ENCODE measurements around the gene TMEM131.
A peak's percentile ranks its signal among the peaks of the same experiment; 100 is the strongest.
"Not testable (repeated sequence)": the region's sequence is repeated elsewhere in the genome, so short reads cannot be mapped to it uniquely, and the experiment has no call there.

TMEM131 gene

DNA sequence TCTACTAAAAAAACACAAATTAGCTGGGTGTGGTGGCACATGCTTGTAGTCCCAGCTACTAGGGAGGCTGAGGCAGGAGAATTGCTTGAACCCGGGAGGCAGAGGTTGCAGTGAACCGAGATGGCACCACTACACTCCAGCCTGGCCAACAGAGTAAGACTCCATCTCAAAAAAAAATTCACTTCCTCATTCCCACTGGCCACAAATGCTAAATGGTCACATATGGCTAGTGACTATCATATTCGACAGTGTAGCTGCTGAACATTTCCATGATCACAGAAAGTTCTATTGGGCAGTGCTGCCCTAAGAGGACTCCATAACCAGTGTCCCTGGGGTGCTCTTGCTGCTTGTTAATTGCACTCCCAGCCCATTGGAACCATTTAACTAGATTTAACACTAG is 26.3 kb upstream of the TMEM131 start:
- DNase-seq (ENCODE audit: low spot score): not testable (repeated sequence)

- no peak for DNase-seq (ENCODE audit: low spot score)
These were observed 25.4 kb upstream of the TMEM131 start for GRCh38 chr2:98020992-98021713.

GRCh38 chr2:98020516-98020915 is 24.8 kb upstream of the TMEM131 start:
- DNase-seq (ENCODE audit: low spot score): no peak

DNA sequence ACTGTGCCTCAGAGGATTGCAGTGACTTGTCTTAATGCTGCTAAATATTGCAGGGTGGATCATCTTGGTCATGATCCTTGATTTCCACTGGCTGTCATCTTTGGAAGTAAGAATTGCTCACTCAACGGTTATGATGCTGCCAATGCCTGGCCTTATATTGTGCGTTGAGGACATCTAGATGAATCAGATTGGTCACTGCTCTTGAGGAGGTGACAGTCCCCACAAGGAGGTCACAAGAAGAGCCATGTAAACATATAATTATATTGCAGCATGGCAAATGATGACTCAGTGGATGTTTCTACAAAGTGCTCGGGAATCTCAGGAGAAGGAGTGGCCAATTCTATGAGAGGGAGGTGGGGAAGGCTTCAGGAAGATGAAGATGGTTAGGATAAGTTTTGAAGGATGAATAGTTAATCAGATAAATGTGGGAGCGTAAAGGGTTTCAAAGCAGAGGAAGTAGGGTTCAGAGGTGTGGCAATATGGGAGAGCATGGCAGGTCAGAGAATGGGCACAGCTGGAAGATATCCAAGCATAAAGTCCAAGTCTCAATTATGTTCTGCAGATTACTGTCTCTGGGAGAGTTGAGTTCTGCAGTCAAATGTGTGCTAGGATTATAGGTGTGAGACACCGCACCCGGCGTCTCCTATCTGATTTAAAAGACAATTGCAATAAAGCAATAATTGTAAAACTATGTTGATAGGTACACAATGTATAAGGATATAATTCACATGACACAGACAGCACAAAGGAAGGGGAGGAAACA is 21.3 kb upstream of the TMEM131 start:
- DNase-seq (ENCODE audit: low spot score): no peak

GRCh38 chr2:98015671-98016070 is 19.9 kb upstream of the TMEM131 start:
- no peak for DNase-seq (ENCODE audit: low spot score)

DNA sequence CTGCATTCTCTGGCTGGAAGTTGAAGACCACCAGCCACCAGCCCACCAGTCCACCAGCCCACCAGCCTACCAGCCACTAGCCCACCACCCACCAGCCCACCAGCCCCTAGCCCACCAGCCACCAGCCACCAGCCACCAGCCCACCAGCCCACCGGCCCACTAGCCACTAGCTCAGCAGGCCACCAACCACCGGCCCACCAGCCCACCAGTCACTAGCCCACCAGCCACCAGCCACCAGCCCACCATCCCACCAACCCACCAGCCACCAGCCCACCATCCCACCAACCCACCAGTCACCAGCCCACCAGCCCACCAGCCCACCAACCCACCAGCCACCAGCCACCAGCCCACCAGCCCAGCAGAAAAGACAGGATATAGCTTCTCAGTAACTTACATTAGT is 18.6 kb upstream of the TMEM131 start:
- DNase-seq (ENCODE audit: low spot score): no peak

GRCh38 chr2:98013407-98014042 is 17.8 kb upstream of the TMEM131 start:
- DNase-seq (ENCODE audit: low spot score): no peak

- DNase-seq (ENCODE audit: low spot score): no peak
These were observed 16.8 kb upstream of the TMEM131 start for GRCh38 chr2:98012561-98012991.

DNA sequence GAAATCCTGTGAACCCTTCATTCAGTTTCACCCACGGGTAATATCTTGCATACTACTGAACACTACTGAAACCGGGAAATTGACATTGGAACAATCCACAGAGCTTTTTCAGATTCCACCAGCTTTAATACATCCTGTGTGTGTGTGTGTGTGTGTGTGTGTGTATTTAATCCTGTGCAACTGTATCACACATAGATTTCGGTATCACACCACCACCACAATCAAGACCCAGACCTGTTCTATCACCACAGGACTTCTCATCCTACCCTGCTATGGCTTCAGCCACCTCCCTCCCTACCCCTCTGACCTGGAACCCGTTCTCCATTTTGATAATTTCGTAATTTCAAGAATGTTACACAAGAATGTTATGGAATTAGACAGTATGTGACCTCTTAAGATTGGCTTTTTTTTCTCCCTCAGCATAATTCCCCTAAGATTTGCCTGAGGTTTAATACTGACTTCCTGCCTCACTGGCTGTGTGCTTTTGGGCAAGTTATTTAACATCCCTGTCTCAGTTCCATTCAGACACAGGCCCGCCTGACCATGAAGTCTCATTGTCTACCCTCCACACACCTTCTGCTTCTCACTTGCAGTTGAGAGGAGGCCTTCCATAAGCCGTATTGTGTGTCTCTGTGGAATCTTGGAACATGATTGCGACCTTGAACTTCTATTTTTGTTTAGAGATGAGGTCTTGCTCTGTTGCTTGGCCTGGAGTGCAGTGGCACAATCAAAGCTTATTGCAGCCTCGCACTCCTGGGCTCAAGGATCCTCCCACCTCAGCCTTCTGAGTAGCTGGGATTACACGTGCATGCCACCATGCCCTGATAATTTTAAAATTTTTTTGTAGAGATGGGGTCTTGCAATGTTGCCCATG is 14.4 kb upstream of the TMEM131 start:
- DNase-seq (ENCODE audit: low spot score): no peak

GRCh38 chr2:98008415-98008814 is 12.7 kb upstream of the TMEM131 start:
- no peak for DNase-seq (ENCODE audit: low spot score)

- DNase-seq (ENCODE audit: low spot score): no peak
These were observed 10.6 kb upstream of the TMEM131 start for GRCh38 chr2:98006378-98006777.

DNA sequence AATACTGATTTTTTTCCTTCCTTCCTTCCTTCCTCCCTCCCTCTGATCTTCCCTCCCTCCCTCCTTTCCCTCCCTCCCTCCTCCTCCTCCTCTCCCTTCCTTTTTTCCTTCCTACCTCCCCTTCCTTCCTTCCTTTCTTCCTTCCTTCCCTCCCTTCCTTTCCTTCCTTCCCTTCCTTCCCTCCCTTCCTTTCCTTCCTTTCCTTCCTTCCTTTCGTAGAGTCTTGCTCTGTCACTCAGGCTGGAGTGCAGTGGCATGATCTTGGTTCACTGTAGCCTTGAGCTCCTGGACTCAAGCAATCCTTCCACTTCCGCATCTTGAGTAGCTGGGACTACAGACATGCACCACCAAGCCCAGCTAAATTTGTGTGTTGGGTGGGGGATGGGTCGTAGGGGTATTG is 8.9 kb upstream of the TMEM131 start:
- no peak for DNase-seq (ENCODE audit: low spot score)

DNA sequence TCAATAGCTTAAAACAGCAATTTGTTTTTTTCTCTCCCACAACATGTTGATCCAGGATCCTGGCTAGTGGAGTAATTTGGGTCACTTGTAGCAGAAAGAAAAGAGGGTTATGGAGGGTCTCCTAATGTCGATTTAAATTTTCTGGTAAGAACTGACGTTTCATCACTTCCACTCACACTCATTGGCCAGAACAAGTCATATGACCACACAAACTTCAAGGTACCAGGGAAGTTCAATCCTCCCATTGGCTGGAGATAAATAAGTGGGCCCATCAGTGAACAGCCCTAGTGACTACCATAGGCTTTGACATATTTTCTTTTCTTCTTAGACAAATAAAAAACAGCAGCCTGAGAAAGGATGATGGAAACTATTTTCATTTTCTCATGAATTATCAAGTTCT is 8.3 kb upstream of the TMEM131 start:
- DNase-seq (ENCODE audit: low spot score): no peak

GRCh38 chr2:97999536-97999935 is 3.8 kb upstream of the TMEM131 start:
- no peak for DNase-seq (ENCODE audit: low spot score)

DNA sequence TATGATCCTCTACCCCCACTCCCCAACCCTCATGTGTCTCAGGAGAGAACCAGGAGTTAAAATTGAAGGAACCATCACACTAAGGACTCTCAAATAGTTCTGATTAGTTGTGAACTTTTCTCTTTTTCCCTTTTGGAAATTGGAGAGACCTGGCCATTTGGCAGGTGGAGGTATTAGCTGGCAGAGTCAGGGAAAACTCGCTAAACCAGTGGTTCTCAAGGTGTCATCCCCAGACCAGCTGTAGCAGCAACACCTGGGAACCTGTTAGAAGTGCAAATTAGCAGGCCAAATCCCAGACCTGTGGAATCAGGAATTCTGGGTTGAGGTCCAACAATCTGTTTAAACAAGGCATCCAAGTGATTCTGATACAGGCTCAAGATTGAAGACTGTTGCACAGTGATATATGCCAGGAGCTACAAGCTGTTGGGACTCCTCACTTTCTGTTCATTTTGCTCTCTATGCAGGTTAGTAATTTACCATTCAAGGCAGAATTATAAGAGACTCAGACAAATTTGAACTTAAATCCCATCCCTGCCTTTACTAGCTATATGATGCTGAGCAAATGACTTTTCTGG is 2.8 kb upstream of the TMEM131 start:
- no peak for DNase-seq (ENCODE audit: low spot score)

GRCh38 chr2:97997784-97998392 is 2.1 kb upstream of the TMEM131 start:
- DNase-seq (ENCODE audit: low spot score): no peak

DNA sequence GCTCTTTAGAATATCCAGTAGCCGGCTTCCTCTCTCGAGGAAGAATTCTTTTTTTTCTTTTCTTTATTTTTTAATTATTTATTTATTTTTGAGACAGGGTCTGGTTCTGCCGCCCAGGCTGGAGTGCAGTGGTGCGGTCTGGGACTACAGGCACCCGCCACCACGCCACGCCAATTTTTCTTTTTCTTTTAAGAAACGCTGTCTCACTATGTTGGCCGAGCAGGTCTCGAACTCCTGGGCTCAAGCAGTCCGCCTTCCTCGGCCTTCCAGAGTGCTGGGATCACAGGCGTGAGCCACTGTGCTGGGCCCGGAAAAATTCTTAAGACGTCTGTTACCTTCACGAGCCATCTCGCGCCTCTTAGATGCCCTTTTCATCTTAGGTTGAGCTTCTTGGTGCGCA is 931 bp upstream of the TMEM131 start:
- DNase-seq (ENCODE audit: low spot score): no peak

GRCh38 chr2:97995026-97995733 is 568 bp downstream of the TMEM131 start:
- DNase-seq (ENCODE audit: low spot score): peak; percentile 48

- DNase-seq (ENCODE audit: low spot score): no peak
These were observed 1.3 kb downstream of the TMEM131 start for GRCh38 chr2:97994476-97994875.

- no peak for DNase-seq (ENCODE audit: low spot score)
These were observed 1.8 kb downstream of the TMEM131 start for GRCh38 chr2:97993926-97994325.

Measured in HuH-7.5 (cell line).